Ureter (tissue), 1 donor: ENCODE measurements around the gene FHDC1. TPM values are rescaled to one million over a fixed set of nuclear protein-coding genes. Genes with fewer than 3 reads are reported as not detected.
A peak's percentile ranks its signal among the peaks of the same experiment; 100 is the strongest.

Source experiments
- DNase-seq: peaks from one replicate; pipeline ENCODE4 v3.0.0-alpha.2; 2020; ENCODE audit warnings: low spot score
- total RNA-seq: library from RNA; stranded (reverse); gene quantifications from one replicate; pipeline ENCODE4 v1.2.4, GENCODE V29; 2023
- donor health status: DM: yes; HTN: yes; CAD: no.

Gene FHDC1
- total RNA-seq, 1 donor from 2014 or later: 4.7 TPM

DNA sequence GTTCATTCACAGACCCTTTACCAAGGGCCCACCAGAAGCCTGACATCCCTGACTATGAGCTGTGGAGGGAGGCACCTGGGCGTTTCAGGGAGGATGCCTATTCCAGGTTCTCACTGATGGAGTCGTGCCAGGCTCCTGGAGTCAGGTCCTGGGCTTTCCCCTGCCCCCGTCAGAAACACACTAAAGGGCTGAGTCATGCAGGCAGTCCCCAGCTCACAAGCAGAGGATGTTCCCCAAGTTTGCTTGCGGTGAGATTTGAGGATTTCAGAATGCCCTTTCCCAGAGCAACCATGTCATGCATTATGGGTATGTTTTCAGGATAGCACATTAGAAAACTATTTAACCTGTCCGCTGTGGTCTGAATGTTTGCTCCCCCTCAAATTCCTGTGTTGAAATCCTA, 45.2 kb downstream of the FHDC1 start:
- no peak for DNase-seq

GRCh38 chr4:152981842-152982241, 45.7 kb downstream of the FHDC1 start:
- DNase-seq: no peak

GRCh38 chr4:152983221-152983620, 47.1 kb downstream of the FHDC1 start:
- no peak for DNase-seq

DNA sequence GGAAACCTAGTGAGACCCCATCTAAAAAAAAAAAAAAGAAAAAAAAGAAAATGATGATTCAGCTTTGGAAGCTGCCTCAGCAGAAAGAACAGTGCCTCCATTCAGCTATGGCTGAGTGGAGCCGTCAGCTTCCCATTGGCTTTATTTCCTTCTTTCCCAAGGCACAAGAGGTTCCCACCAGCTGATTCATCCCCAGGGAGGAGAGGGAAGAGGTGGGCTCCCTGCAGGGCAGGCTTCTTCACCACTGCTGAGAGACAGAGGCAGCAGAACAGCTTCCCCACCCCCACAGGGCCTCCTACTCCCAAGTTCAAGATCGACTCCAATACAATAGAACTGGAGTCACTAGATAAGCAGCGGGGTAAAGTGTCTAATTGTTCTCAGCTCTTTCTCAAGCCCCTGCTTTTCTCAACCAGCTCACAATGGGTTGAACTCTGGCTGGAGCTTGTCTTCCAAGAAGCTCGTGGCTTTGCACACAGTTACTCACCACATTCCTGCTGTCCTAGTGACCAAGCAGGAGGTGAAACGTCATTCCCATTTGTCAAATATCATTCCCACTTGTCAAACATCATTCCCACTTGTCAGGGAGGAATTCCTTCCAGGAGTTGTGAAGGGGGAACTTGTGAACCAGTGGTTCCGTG, 47.8 kb downstream of the FHDC1 start:
- DNase-seq: no peak

DNA sequence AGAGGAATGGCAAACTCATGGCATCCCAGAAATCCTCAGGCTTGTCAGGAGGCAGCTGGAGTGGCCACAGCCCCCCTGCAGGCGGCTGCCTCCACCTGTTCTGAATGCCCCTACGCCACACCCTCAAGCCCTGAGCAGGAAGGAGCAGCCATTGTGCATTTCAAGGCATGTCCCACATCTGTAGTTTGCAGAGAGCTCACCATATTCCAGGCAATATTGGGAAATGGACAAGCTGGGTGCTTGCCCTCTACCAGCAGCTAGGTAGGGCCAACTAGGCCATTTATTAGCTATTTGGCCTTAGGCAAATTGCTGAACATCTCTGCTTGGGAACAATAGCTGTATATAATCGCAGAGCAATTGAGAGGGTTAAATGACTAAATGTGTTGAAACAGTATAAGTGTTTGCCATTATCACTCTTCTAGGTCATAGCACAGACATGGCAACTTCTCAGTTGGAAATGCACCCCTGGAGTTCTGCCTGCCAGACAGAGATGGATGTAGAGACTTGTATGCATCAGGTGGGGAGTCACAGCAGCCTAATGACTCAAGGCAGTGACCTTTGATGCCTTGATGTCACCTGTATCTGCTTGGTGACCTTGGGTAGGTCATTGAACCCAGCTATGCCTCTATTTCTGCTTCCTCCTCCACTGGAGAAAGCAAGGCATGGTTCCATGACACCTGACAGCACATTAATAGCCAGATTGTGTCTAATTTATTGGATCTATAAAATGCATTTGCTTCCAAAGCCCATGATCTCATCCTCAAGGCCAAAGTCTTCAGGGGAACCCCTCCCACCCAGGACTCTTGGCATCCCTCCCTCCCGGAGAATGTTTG, 52.8 kb downstream of the FHDC1 start:
- no peak for DNase-seq

DNA sequence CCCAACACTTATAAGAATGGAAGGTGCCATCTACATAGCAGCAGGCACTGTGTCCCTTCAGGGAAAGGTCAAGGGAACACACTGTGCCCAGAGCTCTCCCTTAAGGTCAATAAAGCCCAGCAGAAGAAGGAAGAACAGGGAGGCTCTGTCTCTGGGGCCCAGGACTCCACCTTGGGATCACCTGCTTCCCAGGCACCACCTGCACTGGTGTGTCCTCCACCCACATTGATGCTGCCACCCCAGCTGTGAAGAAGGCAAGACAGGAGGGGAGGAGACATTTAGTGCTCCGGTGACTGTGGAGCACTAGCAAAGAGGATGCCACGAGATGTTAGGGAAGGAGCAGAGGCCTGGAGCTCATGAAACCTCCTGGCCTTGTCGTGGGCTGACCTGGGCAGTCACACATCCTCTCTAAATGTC, 53.4 kb downstream of the FHDC1 start:
- no peak for DNase-seq

DNA sequence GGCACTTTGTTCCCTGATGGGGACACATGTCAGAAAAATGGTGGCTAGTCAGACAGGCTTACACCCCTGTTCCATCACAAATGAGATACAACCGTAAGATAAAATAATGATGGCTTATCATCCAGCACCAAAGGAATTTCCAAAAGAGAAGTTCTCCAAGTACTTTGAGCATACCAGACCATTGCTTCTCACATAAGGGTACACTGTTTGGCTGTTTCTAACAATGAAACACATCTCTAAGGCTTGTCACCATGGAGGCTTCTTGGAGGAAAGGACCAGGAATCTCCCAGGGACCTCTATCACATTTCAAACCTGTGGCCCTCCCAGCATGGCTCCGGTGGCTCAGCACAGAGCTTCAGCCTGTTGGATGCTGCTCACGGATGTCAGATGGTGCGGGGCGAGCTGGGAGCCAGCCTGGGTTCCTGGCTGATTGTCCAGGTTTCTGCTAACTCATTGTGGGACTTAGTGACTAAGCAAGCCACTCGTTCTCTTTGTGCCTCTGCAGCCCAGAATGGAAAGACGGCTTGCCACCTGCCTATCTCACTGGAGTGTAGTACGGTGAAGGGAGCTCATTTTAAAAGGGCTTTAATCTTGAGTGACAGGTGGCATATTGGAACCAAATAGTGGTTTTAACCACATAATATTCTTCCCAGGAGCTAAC, 54.5 kb downstream of the FHDC1 start:
- DNase-seq: no peak

DNA sequence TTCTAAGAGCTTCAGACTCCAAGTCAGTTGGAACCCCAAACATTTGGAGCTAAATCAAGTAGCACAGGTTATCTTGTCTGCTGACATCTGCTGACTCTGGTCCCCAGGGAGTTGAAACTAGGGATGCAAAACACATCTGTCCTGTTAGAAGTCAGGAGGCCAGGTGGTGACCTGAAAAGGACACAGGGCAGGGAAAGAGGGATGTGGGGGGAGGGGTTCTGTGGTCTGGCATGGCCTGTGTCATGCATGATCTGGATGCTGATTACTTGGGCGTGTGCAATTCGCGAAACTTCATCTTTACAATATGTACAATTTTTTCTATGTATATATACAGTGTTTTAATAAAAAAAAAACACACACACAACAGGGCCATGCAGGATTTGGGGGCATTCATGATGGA, 55.3 kb downstream of the FHDC1 start:
- no peak for DNase-seq

DNA sequence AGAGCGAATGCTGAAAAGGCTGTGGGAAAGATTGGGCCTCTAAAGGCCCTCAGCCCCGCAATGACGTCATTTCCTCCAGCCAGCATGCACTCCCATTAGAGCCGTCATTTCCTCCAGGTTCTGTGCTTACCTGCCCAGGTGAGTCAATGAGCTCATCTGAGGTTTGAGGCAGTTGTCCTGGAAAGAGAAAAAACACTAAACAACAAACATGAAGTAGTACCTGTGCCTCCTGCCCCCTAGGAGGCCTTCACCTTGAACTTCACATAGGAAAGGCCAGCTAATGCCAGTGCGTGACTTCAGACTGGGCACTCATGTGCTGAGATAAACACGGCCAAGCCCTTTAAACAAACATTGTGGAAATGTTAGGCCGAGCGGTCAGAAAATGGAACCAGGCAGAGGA, 55.9 kb downstream of the FHDC1 start:
- DNase-seq: no peak

DNA sequence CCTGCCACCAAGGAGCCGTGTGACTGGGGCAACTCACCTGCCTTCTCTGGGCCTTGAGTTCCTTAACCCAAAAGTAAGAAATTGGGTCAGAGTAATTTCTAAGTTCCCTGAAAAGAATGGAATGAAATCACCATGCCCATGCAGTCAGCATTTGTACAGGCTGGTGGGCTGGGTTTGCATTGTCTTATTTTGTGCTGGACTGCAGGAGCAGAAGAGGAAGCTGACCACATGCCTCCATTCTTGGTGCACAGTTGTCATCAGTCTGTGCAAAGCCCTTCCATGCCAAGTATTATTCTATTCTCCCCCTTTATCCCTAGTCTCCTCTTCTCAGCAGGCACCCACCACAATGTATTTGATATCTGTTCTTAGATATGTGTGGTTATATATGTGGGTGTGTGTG, 56.3 kb downstream of the FHDC1 start:
- no peak for DNase-seq

- DNase-seq: no peak
Observed at GRCh38 chr4:152994038-152994437, 57.9 kb downstream of the FHDC1 start.

- DNase-seq: peak; percentile 55
Observed at GRCh38 chr4:152996111-152996571, 60.0 kb downstream of the FHDC1 start.

GRCh38 chr4:152996672-152997071, 60.5 kb downstream of the FHDC1 start:
- DNase-seq: no peak

GRCh38 chr4:152997288-152997687, 61.2 kb downstream of the FHDC1 start:
- DNase-seq: no peak

DNA sequence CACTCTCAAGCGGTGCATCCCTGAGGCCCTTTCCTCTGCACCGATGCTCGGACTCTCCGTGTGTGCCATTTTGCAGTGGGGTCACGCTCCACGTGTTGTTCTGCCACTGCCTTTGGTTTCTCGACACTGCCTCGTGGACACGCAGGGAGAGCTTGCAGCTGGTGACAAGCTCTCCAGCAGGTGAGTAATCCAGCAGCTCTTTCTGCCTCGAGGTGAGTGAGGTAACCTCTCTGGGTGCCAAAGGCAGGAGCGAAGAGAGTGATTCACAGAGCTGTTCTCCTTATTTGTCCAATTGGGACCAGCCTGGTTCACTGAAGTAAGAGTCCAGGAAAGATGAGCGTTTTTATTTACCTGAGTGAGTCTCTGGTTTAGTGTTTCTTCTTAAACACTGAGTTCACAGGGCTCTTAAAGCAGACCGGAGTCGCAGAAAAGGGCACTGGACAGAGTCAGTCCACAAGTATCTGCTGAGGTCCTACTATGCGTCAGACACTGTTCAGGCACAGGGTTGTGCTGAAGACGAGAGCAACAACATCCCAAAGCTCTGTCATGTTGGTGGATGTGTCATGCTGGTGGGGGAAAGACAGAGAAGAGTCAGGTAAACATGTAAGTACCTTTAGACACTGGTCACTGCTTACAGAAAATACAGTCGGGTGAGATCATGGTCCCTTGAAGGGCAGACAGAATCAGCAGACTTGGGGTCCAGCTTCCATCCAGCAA, 61.8 kb downstream of the FHDC1 start:
- DNase-seq: no peak

DNA sequence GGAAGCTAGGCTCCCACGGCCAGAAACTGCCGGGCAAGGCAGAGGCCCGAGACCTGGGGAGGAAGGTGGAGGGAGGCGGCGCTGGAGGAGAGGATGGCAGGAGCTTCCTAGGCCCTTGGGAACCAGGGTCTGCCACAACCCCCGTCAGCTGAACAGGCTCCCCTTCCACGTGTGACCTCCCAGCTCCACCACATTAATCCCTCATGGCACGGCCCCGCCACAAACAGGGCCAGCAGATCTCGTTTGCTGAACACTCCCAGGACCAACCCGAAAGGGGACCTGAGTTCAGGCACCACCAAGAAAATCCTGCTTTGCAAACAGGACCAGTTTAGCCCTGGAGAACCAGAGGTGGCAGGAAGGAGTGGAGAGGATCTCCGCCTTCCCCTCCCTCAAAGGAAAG, 62.7 kb downstream of the FHDC1 start:
- DNase-seq: no peak

DNA sequence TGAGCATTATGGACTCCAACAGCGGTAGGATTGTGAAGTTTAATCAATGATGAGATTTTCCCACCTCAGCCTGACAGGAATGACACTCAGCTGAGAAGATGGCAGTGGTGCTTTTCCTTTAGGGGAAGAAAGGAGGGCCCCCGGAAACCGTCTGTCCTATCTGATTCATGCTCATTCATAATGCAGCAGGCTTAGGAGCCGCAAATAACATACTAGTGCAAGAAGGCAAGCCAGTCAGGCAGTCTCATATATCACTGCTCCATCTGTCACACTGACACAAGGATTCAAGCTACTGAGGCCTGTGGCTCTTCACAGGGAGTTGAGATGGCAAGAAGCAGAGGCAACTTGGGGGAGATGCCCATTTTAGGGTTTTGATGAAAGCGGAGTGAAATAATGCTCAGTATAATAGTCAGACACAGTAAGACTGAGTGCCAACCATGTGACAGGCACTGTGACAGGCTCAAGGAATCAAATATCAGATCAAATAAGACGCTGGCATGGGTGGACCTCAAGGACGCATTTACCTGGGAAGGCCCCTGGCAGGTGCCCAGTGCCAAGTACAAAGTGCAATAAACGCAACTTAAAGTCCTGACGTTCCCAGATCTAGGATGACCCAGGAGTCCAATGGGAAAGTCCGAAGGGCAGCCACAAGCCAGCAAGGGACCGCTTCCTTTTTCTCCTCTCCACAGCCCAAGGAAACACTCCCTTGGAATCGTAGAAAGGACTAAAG, 63.4 kb downstream of the FHDC1 start:
- DNase-seq: no peak

GRCh38 chr4:153000076-153000420, 63.9 kb downstream of the FHDC1 start:
- no peak for DNase-seq

DNA sequence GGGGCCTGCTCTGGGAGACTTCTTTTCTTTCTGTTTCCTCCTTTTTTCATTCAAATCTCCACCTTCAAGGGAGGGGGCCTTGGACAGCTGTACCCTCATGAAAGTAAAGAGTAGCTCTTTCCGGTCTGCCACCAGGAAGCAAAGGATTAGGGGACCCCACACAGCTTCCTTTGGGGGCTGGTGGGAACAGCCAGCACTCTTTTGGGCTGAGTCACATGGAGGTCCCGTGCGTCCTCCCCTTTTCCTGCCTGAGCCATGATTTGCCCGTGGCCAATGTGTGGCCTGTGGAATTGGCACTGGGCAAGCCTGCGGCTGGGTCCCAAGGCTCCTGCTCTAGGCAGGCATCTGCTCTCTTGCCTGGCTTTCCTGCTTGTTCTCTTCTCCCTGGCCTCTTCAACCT, 65.5 kb downstream of the FHDC1 start:
- DNase-seq: no peak

GRCh38 chr4:153002110-153002509, 66.0 kb downstream of the FHDC1 start:
- no peak for DNase-seq

- DNase-seq: no peak
Observed at GRCh38 chr4:153004081-153004850, 68.1 kb downstream of the FHDC1 start.
